DOHH2 (cell line): ENCODE measurements around the gene UBE2N.

Experiments
- H3F3A ChIP-seq: fragments of 200-600 bp; sonication (generic), shearing (Covaris generic); 2 replicates; pipeline ENCODE4 v1.6.0; 2016; ENCODE audit warnings: antibody characterized with exemption, mild to moderate bottlenecking; ENCODE audit not compliant: control insufficient read depth, insufficient read depth
- H3K27ac ChIP-seq: fragments of 200-600 bp; sonication (generic); 2 replicates; pipeline ENCODE4 v1.5.1; 2014; ENCODE audit warnings: low read depth, mild to moderate bottlenecking, low read length, moderate library complexity
- H3K27me3 ChIP-seq: fragments of 200-600 bp; sonication (generic); 2 replicates; pipeline ENCODE4 v1.6.1; 2014; ENCODE audit warnings: mild to moderate bottlenecking, low read length, mixed read lengths; ENCODE audit not compliant: control insufficient read depth
- H3K36me3 ChIP-seq: fragments of 200-600 bp; sonication (generic); 2 replicates; pipeline ENCODE4 v1.6.1; 2014; ENCODE audit warnings: mild to moderate bottlenecking, low read length, moderate library complexity, mixed read lengths; ENCODE audit not compliant: control insufficient read depth
- H3K4me1 ChIP-seq: fragments of 200-600 bp; sonication (generic); 2 replicates; pipeline ENCODE4 v1.6.1; 2014; ENCODE audit warnings: mild to moderate bottlenecking, low read length, mixed read lengths; ENCODE audit not compliant: control insufficient read depth
- H3K4me2 ChIP-seq: fragments of 200-600 bp; sonication (generic); 2 replicates; pipeline ENCODE4 v1.6.0; 2014; ENCODE audit warnings: mild to moderate bottlenecking, low read length, moderate library complexity
- H3K4me3 ChIP-seq: fragments of 200-600 bp; sonication (generic); 2 replicates; pipeline ENCODE4 v1.5.1; 2014; ENCODE audit warnings: mild to moderate bottlenecking, low read length, mixed read lengths
- H3K79me2 ChIP-seq: fragments of 200-600 bp; sonication (generic); 2 replicates; pipeline ENCODE4 v1.6.1; 2014; ENCODE audit warnings: mild to moderate bottlenecking, low read length, mixed read lengths; ENCODE audit not compliant: control insufficient read depth
- H3K9me2 ChIP-seq: fragments of 200-600 bp; sonication (generic); replicated peaks from 2 replicates; pipeline ENCODE4 v1.6.1; 2014; ENCODE audit warnings: mild to moderate bottlenecking, low read length, mixed read lengths; ENCODE audit not compliant: control insufficient read depth
- H3K9me3 ChIP-seq: fragments of 200-600 bp; sonication (generic); 2 replicates; pipeline ENCODE4 v1.6.1; 2014; ENCODE audit warnings: antibody characterized with exemption, low read length, mixed read lengths; ENCODE audit not compliant: control insufficient read depth, insufficient read depth
- H4K20me1 ChIP-seq: fragments of 200-600 bp; sonication (generic); 2 replicates; pipeline ENCODE4 v1.6.0; 2014; ENCODE audit warnings: low read depth, mild to moderate bottlenecking, antibody characterized with exemption, low read length, moderate library complexity; ENCODE audit not compliant: control insufficient read depth, insufficient read depth
- CTCF ChIP-seq: fragments of 200-600 bp; sonication (generic); IDR thresholded peaks from one replicate; pipeline ENCODE4 v1.5.1; 2014; ENCODE audit warnings: antibody characterized with exemption, mild to moderate bottlenecking, low read depth, low read length; ENCODE audit not compliant: poor library complexity, severe bottlenecking
- EZH2phosphoT487 ChIP-seq: fragments of 200-600 bp; sonication (generic); IDR thresholded peaks from 2 replicates; pipeline ENCODE4 v1.6.1; 2017; ENCODE audit warnings: borderline replicate concordance, mild to moderate bottlenecking, antibody characterized with exemption, low read length, moderate library complexity, mixed read lengths

The UBE2N gene

GRCh38 chr12:93366422-93366821 lies 75.3 kb downstream of the UBE2N start:
- no peaks in the 10 kb centered on the region for H3F3A ChIP-seq
- H3K27me3 ChIP-seq = no peaks in the 10 kb centered on the region
- H4K20me1 ChIP-seq = no peaks in the 10 kb centered on the region
- no peaks in the 10 kb centered on the region for H3K79me2 ChIP-seq
- no peak overlapping the region for H3K4me3 ChIP-seq
- H3K9me3 ChIP-seq = no peaks in the 10 kb centered on the region
- TF ChIP-seq CTCF (no peak), EZH2phosphoT487 (no peak)
- no peaks in the 10 kb centered on the region for H3K4me1 ChIP-seq
- no peak overlapping the region for H3K4me2 ChIP-seq
- H3K27ac ChIP-seq = no peak overlapping the region
- H3K9me2 ChIP-seq = no peaks in the 10 kb centered on the region
- H3K36me3 ChIP-seq = no peaks in the 10 kb centered on the region

- no peak overlapping the region for H3K4me3 ChIP-seq
- no peak overlapping the region for H3K27ac ChIP-seq
- no peaks in the 10 kb centered on the region for H3K4me1 ChIP-seq
- no peaks in the 10 kb centered on the region for H3K9me2 ChIP-seq
- H3K4me2 ChIP-seq = no peak overlapping the region
- no peaks in the 10 kb centered on the region for H4K20me1 ChIP-seq
- H3F3A ChIP-seq = no peaks in the 10 kb centered on the region
- H3K9me3 ChIP-seq = no peaks in the 10 kb centered on the region
- no peaks in the 10 kb centered on the region for H3K79me2 ChIP-seq
- no peak for TF ChIP-seq EZH2phosphoT487
- no peak for TF ChIP-seq CTCF
- no peaks in the 10 kb centered on the region for H3K36me3 ChIP-seq
- no peaks in the 10 kb centered on the region for H3K27me3 ChIP-seq
Measured at GRCh38 chr12:93365616-93366405, 75.9 kb downstream of the UBE2N start.

GRCh38 chr12:93363841-93364297 lies 77.9 kb downstream of the UBE2N start:
- Histone ChIP-seq H3K36me3 (no peaks in the 10 kb centered on the region), H3K9me2 (no peaks in the 10 kb centered on the region), H3K9me3 (no peaks in the 10 kb centered on the region), H3K4me3 (no peak overlapping the region), H4K20me1 (no peaks in the 10 kb centered on the region), H3K4me2 (no peak overlapping the region), H3K79me2 (no peaks in the 10 kb centered on the region), H3K27ac (no peak overlapping the region), H3F3A (no peaks in the 10 kb centered on the region), H3K27me3 (no peaks in the 10 kb centered on the region), H3K4me1 (no peaks in the 10 kb centered on the region)
- no peak for TF ChIP-seq EZH2phosphoT487
- no peak for TF ChIP-seq CTCF
